ENCODE results near the gene SLC18A2.

- TF ChIP-seq CTCF (IDR thresholded peaks at IDR 0.05; ENCODE audit: low read depth, low read length, poor library complexity, severe bottlenecking): no peak
- TF ChIP-seq EZH2phosphoT487 (IDR thresholded peaks at IDR 0.05; ENCODE audit: borderline replicate concordance, low read length): no peak
Measured at GRCh38 chr10:117266812-117267211, 25.9 kb downstream of the SLC18A2 start.
